Stomach (tissue), 4 donors: ENCODE data around the gene CTSF.

Source experiments
- CTCF ChIP-seq, 7 experiments: fragments of 450-650 bp in 4 of 7; fragments of 200-600 bp in 3 of 7; sonication (generic) in 3 of 7; IDR thresholded peaks; one replicate each; pipeline ENCODE4 v1.5.1; 2016 to 2019; ENCODE audit warnings: antibody characterized with exemption in 7 of 7, control low read depth in 2 of 7, mild to moderate bottlenecking in 1 of 7
- POLR2AphosphoS5 ChIP-seq, 3 donors: sonication (generic); formaldehyde crosslinking; IDR thresholded peaks; one replicate each; pipeline ENCODE4 v1.6.1; 2016; ENCODE audit warnings: antibody characterized with exemption in 3 of 3

- no peak for TF ChIP-seq POLR2AphosphoS5 (IDR thresholded peaks at IDR 0.05)
- no peak for TF ChIP-seq CTCF (IDR thresholded peaks at IDR 0.05)
Measured at GRCh38 chr11:66593650-66594049, 25.2 kb upstream of the CTSF start.
